Measurements from ENCODE around the gene SAP25. TPM values are rescaled to one million over a fixed set of nuclear protein-coding genes. Genes with fewer than 3 reads are reported as not detected.

Gene SAP25
- total and polyA plus RNA-seq, 2 of the 4 experiments (the other 2 are of a cell fraction): 1.8 TPM; not detected in 1

DNA sequence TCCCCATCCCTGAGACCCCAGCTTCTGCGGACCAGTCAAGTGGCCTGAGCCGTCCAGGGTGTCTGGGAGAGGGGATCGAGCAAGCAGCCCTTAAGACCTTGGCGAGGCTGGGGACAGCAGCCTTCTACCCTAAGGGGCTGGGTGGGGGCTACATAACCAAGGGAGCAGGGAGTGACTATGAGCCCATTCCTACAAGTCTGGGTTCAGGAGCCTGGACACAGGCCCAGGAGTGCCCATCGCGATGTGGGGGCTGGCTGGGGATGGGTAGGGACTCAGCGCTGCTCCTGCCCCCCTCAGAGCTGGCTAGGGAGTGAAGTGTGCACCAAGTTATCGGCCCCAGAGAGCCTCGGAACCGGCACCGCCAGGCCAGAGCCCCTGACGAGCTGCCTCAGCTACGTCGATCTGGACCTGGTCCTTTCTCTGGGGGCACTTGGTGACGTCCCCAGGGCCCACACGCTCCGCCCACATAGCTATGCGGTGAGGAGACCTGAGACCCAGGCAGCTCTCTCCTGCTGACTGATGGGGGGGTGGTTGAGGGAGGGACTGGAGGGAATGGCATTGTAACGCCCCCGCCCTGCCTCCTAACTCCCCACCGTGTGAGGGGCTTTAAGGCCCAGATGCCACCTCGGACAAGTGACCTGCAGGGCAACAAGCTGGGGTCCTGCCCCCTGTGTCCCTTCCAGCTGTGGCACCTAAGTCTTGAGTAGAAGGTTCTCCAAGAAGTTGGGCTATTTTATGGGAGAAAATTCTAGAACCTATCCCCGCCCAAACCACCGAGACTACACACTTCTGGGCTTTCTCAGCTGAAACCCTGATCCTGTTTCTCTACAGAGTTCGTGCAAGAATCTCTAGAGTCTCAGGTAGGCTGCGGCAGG lies 2.5 kb downstream of the SAP25 start:
- peaks cover 4% of the 10 kb centered on the region; the same call in 1 of the 2 replicates for H3K9me1 ChIP-seq (ENCODE audit: insufficient read depth, low read length)
- no peak overlapping the region for H2AK9ac ChIP-seq (replicated peaks; ENCODE audit: low read depth, low read length, poor library complexity)
- H2BK120ac ChIP-seq (ENCODE audit: low read depth, low read length): no peak overlapping the region
- no peak overlapping the region for H2AK5ac ChIP-seq (ENCODE audit: low read depth, low read length)
- H3K36me3 ChIP-seq (ENCODE audit: control insufficient read depth, insufficient read depth, low read length): peaks cover 19% of the 10 kb centered on the region
- DNase-seq: no peak
- H4K20me1 ChIP-seq (ENCODE audit: insufficient read depth, low read length): no peaks in the 10 kb centered on the region
- BruUV-seq (replicated peaks): no TSS peak
- no peak overlapping the region for H2BK15ac ChIP-seq (ENCODE audit: low read depth, low read length)
- TF ChIP-seq RCOR1 (IDR thresholded peaks at IDR 0.05; ENCODE audit: insufficient replicate concordance, low read length) (no peak), MAZ (IDR thresholded peaks at IDR 0.05; ENCODE audit: borderline replicate concordance, low read depth, low read length) (no peak), USF2 (IDR thresholded peaks at IDR 0.05; ENCODE audit: low read depth, low read length) (no peak), POLR2A (IDR thresholded peaks at IDR 0.05; ENCODE audit: low read depth, low read length) (no peak)
- TF ChIP-seq, protein P1, sequence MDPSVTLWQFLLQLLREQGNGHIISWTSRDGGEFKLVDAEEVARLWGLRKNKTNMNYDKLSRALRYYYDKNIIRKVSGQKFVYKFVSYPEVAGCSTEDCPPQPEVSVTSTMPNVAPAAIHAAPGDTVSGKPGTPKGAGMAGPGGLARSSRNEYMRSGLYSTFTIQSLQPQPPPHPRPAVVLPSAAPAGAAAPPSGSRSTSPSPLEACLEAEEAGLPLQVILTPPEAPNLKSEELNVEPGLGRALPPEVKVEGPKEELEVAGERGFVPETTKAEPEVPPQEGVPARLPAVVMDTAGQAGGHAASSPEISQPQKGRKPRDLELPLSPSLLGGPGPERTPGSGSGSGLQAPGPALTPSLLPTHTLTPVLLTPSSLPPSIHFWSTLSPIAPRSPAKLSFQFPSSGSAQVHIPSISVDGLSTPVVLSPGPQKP (IDR thresholded peaks at IDR 0.05; ENCODE audit: borderline replicate concordance, low read depth, low read length): no peak
- H4K91ac ChIP-seq (ENCODE audit: insufficient read depth, low read depth, low read length): no peak overlapping the region
- peak overlapping the region; percentile 63 for H2AFZ ChIP-seq (replicated peaks; ENCODE audit: low read length, poor library complexity)
- no peak overlapping the region for H3K23ac ChIP-seq (ENCODE audit: low read depth, low read length)
- no peak for ATAC-seq (ENCODE audit: low read depth)
- ChIA-PET CTCF (no interaction called here), POLR2A (ENCODE audit: unreplicated experiment) (no interaction called here)
- no peak overlapping the region for H4K5ac ChIP-seq (ENCODE audit: low read depth, low read length)
- H3K27me3 ChIP-seq (ENCODE audit: control insufficient read depth, insufficient read depth, low read length): peaks cover 3% of the 10 kb centered on the region; the same call in 1 of the 2 replicates
- H3K9me3 ChIP-seq (ENCODE audit: control insufficient read depth, insufficient read depth, low read length): no peaks in the 10 kb centered on the region
- no peak overlapping the region for H3K14ac ChIP-seq (replicated peaks; ENCODE audit: low read depth, low read length)
- no peak overlapping the region for H4K8ac ChIP-seq (ENCODE audit: low read depth in 2 of 2, low read length in 2 of 2)
- H3K4ac ChIP-seq (ENCODE audit: low read depth, low read length): no peak overlapping the region
- peaks cover 2% of the 10 kb centered on the region; the same call in 1 of the 2 replicates for H3K4me1 ChIP-seq (ENCODE audit: control insufficient read depth, insufficient read depth, low read length)
- H2BK5ac ChIP-seq (ENCODE audit: low read depth, low read length, poor library complexity, severe bottlenecking): no peak overlapping the region
- H3K4me3 ChIP-seq (ENCODE audit: insufficient read depth, low read depth, low read length): no peak overlapping the region
- H3K18ac ChIP-seq (ENCODE audit: low read depth, low read length): no peak overlapping the region
- H2BK20ac ChIP-seq (ENCODE audit: low read depth, low read length): no peak overlapping the region
- 0 out of 4 replicates have a peak, but pooled peaks cover 0 to 3% of the 10 kb centered on the region in 2 experiments for H3K79me1 ChIP-seq (ENCODE audit: low read depth in 1 of 2, low read length in 2 of 2)
- no peak overlapping the region for H3K27ac ChIP-seq (ENCODE audit: insufficient read depth, low read length)
- no peak overlapping the region for H3K9ac ChIP-seq (ENCODE audit: low read depth, low read length)
- no peak overlapping the region for H3K56ac ChIP-seq (ENCODE audit: extremely low read depth, insufficient read depth, low read length)
- in situ Hi-C loops (cut with MboI; ENCODE audit: low sequenced_read_pairs): no loop called here
- 74% methylated on average over 5 of the region's 26 CpGs; no CpG with 5 or more reads in 1 of the 2 experiments for WGBS, 2 experiments (ENCODE audit: extremely low coverage in 2 of 2, insufficient read length in 1 of 2)
- dilution Hi-C loops (cut with HindIII; ENCODE audit: low sequenced_read_pairs, unreplicated experiment): no loop called here
- no peak overlapping the region for H3K4me2 ChIP-seq (ENCODE audit: low read depth, low read length)
- intact Hi-C loops (cut with micrococcal nuclease): no loop called here
